Measurements from ENCODE around the gene CNTNAP5.

- TF ChIP-seq CTCF (conservative IDR thresholded peaks at IDR 0.05; ENCODE audit: low read length): no peak
- TF ChIP-seq EZH2phosphoT487 (IDR thresholded peaks at IDR 0.05; ENCODE audit: borderline replicate concordance): no peak
These were observed 501.1 kb downstream of the CNTNAP5 start for GRCh38 chr2:124526221-124526620.
